NCI-H1417 treated with DMSO at 0.1 percent for 48 hours (cell line): ENCODE measurements around the gene SLC22A1.
"Not testable (repeated sequence)": the region's sequence is repeated elsewhere in the genome, so short reads cannot be mapped to it uniquely, and the experiment has no call there.

ENCODE experiments used
- DNase-seq: peaks from one replicate; lab custom pipeline; 2025; lab: John Stamatoyannopoulos, UW

SLC22A1 gene

GRCh38 chr6:160093946-160094345, 27.7 kb upstream of the SLC22A1 start:
- DNase-seq, result no peak

GRCh38 chr6:160095146-160095845, 26.3 kb upstream of the SLC22A1 start:
- DNase-seq, result no peak

- DNase-seq, result no peak
These were observed 20.1 kb upstream of the SLC22A1 start for GRCh38 chr6:160101277-160102205.

GRCh38 chr6:160102399-160102798, 19.2 kb upstream of the SLC22A1 start:
- no peak for DNase-seq

GRCh38 chr6:160102956-160103824, 18.4 kb upstream of the SLC22A1 start:
- no peak for DNase-seq

- no peak for DNase-seq
These were observed 17.9 kb upstream of the SLC22A1 start for GRCh38 chr6:160103825-160104100.

GRCh38 chr6:160104821-160105517, 16.6 kb upstream of the SLC22A1 start:
- no peak for DNase-seq

- DNase-seq, result no peak
These were observed 15.6 kb upstream of the SLC22A1 start for GRCh38 chr6:160106010-160106409.

- DNase-seq, result no peak
These were observed 14.9 kb upstream of the SLC22A1 start for GRCh38 chr6:160106701-160107100.

- no peak for DNase-seq
These were observed 13.5 kb upstream of the SLC22A1 start for GRCh38 chr6:160108077-160108476.

- DNase-seq, result no peak
These were observed 11.0 kb upstream of the SLC22A1 start for GRCh38 chr6:160110586-160111123.

GRCh38 chr6:160111806-160112205, 9.8 kb upstream of the SLC22A1 start:
- no peak for DNase-seq

GRCh38 chr6:160112628-160113299, 8.9 kb upstream of the SLC22A1 start:
- no peak for DNase-seq

GRCh38 chr6:160114536-160114935, 7.1 kb upstream of the SLC22A1 start:
- not testable (repeated sequence) for DNase-seq

GRCh38 chr6:160115421-160115820, 6.2 kb upstream of the SLC22A1 start:
- DNase-seq, result no peak

- no peak for DNase-seq
These were observed 5.2 kb upstream of the SLC22A1 start for GRCh38 chr6:160116411-160116810.

GRCh38 chr6:160117137-160117536, 4.5 kb upstream of the SLC22A1 start:
- DNase-seq, result no peak

- DNase-seq, result no peak
These were observed 2.9 kb upstream of the SLC22A1 start for GRCh38 chr6:160118620-160119229.

GRCh38 chr6:160120087-160120486, 1.5 kb upstream of the SLC22A1 start:
- no peak for DNase-seq

GRCh38 chr6:160121981-160122380, 366 bp downstream of the SLC22A1 start:
- DNase-seq, result no peak

GRCh38 chr6:160122744-160123143, 1.1 kb downstream of the SLC22A1 start:
- no peak for DNase-seq
